ENCODE results near the gene TEX11.

DNA sequence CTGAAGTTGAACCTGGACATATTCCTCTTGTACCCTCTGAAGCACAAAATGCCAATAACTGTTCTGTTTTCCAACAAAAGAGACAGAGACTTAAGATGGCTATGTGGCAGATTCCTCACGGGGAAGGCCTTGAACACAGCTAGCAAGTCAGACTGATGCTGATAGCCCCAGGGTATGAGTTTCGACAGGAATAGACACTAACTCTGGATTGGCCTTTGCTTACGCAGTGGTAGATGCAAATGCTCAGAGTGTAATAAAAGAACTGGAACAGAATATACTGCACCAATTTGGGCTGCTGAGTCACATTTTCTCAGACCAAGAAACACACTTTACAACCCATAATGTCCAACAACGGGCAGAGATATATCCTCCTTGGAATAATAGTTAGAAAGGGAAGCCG lies 290.0 kb downstream of the TEX11 start:
- TF ChIP-seq, protein P1, sequence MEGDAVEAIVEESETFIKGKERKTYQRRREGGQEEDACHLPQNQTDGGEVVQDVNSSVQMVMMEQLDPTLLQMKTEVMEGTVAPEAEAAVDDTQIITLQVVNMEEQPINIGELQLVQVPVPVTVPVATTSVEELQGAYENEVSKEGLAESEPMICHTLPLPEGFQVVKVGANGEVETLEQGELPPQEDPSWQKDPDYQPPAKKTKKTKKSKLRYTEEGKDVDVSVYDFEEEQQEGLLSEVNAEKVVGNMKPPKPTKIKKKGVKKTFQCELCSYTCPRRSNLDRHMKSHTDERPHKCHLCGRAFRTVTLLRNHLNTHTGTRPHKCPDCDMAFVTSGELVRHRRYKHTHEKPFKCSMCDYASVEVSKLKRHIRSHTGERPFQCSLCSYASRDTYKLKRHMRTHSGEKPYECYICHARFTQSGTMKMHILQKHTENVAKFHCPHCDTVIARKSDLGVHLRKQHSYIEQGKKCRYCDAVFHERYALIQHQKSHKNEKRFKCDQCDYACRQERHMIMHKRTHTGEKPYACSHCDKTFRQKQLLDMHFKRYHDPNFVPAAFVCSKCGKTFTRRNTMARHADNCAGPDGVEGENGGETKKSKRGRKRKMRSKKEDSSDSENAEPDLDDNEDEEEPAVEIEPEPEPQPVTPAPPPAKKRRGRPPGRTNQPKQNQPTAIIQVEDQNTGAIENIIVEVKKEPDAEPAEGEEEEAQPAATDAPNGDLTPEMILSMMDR (IDR thresholded peaks at IDR 0.05): no peak
- TF ChIP-seq EP300 (IDR thresholded peaks at IDR 0.05): no peak

Data from stomach (tissue), 4 donors.